ENCODE results near the gene DCLK1.

DNA sequence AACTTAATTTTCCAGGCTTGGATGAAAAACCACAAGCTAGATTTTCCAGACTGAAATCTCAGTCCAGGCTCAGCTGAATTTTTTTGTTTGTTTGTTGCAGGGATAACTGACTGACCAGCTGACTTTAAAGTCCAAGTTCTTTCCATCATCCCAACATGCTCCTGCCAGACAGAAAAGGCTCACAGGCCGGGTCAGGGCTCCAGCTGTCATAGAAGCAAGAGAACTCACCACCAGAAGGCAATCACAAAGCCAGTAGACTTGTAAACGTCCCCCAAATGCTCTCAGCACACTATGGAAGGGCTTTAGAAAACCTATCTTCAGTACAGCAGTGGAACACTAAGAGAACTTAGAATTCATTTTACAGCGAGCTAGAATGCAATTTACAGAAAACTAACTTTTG, 25.5 kb downstream of the DCLK1 start:
- TF ChIP-seq, protein P1, sequence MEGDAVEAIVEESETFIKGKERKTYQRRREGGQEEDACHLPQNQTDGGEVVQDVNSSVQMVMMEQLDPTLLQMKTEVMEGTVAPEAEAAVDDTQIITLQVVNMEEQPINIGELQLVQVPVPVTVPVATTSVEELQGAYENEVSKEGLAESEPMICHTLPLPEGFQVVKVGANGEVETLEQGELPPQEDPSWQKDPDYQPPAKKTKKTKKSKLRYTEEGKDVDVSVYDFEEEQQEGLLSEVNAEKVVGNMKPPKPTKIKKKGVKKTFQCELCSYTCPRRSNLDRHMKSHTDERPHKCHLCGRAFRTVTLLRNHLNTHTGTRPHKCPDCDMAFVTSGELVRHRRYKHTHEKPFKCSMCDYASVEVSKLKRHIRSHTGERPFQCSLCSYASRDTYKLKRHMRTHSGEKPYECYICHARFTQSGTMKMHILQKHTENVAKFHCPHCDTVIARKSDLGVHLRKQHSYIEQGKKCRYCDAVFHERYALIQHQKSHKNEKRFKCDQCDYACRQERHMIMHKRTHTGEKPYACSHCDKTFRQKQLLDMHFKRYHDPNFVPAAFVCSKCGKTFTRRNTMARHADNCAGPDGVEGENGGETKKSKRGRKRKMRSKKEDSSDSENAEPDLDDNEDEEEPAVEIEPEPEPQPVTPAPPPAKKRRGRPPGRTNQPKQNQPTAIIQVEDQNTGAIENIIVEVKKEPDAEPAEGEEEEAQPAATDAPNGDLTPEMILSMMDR (IDR thresholded peaks at IDR 0.05), result no peak
- no peak for TF ChIP-seq POLR2A (IDR thresholded peaks at IDR 0.05)
- no peak for TF ChIP-seq EP300 (IDR thresholded peaks at IDR 0.05)
- TF ChIP-seq POLR2AphosphoS5 (IDR thresholded peaks at IDR 0.05), result no peak
